GM21447 (cell line): Measurements from ENCODE around the gene EPHA3.

ENCODE experiments used
- ATAC-seq: cut with Tn5 transposase; IDR thresholded peaks from one replicate; pipeline ENCODE4 v1.9.1; 2021; ENCODE audit not compliant: unreplicated experiment

The EPHA3 gene

GRCh38 chr3:89527736-89528305 lies 420.4 kb downstream of the EPHA3 start:
- ATAC-seq: no peak
